ENCODE measurements around the gene PPP1R11. TPM values are rescaled to one million over a fixed set of nuclear protein-coding genes. Genes with fewer than 3 reads are reported as not detected.
A peak's percentile ranks its signal among the peaks of the same experiment; 100 is the strongest.

PPP1R11 gene
- total and polyA plus RNA-seq, 2 of the 13 experiments (the other 11 are each of a cell fraction or from before 2014, with no cell fraction given): 32.1 to 58.9 TPM

DNA sequence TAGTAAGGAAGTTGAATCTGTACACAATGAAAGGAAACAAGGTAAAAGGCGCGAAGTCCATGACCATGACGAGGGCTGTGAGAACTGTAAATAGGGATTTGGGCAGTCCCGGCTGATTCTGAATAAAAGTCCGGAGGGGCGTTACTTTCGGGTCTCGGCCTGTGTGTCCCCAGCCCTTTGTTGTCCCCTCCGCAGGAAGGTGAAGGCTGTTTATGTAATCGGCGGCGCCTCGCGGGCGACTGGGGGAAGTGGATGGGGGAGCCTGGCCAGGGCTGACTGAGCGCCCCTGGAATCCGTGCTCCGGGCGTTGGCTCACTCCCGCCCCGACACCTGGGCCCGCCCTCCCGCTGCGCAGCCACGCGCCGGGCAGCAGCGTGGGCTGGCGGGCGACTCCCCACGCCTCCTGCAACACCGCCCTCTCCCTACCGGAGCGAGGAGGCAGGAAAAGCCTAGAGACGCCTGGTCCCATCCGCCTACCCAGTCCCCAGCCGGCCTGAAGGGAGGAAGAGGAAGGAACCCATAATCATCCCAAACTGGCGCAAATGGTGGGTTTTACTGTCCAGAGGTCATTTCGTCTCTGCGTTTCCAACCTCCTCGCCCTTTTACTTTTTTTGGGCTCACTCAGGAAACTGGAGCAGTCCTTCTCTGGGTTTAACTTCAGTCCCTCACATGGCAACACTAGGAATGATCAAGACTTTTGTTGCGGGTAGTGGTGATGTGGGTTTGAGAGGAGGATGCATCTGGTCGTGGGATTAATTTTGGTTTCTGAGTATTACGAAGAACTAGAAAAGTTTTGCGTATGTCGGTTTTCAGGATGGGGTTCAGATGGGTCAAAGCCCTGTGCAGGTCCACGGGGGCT, 33.8 kb downstream of the PPP1R11 start (continued):
- TF ChIP-seq, protein P1, sequence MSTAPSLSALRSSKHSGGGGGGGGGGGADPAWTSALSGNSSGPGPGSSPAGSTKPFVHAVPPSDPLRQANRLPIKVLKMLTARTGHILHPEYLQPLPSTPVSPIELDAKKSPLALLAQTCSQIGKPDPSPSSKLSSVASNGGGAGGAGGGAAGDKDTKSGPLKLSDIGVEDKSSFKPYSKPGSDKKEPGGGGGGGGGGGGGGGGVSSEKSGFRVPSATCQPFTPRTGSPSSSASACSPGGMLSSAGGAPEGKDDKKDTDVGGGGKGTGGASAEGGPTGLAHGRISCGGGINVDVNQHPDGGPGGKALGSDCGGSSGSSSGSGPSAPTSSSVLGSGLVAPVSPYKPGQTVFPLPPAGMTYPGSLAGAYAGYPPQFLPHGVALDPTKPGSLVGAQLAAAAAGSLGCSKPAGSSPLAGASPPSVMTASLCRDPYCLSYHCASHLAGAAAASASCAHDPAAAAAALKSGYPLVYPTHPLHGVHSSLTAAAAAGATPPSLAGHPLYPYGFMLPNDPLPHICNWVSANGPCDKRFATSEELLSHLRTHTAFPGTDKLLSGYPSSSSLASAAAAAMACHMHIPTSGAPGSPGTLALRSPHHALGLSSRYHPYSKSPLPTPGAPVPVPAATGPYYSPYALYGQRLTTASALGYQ (CRISPR knock-in tag; IDR thresholded peaks at IDR 0.05): peak; percentile 94
- TF ChIP-seq, protein P2, sequence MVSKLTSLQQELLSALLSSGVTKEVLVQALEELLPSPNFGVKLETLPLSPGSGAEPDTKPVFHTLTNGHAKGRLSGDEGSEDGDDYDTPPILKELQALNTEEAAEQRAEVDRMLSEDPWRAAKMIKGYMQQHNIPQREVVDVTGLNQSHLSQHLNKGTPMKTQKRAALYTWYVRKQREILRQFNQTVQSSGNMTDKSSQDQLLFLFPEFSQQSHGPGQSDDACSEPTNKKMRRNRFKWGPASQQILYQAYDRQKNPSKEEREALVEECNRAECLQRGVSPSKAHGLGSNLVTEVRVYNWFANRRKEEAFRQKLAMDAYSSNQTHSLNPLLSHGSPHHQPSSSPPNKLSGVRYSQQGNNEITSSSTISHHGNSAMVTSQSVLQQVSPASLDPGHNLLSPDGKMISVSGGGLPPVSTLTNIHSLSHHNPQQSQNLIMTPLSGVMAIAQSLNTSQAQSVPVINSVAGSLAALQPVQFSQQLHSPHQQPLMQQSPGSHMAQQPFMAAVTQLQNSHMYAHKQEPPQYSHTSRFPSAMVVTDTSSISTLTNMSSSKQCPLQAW (CRISPR knock-in tag; IDR thresholded peaks at IDR 0.05): no peak; the same call in 1 of the 2 replicates
- TF ChIP-seq ZNF672 (CRISPR knock-in tag; IDR thresholded peaks at IDR 0.05): no peak
- TF ChIP-seq NR2C2 (CRISPR knock-in tag; IDR thresholded peaks at IDR 0.05; ENCODE audit: borderline replicate concordance): peak; percentile 47; the same call in 1 of the 2 replicates
- TF ChIP-seq KAT2B (IDR thresholded peaks at IDR 0.05; ENCODE audit: borderline replicate concordance, low read depth, low read length): no peak
- TF ChIP-seq SRSF9 (IDR thresholded peaks at IDR 0.05; ENCODE audit: borderline replicate concordance, insufficient read depth, low read depth, low read length, poor library complexity, severe bottlenecking): no peak
- TF ChIP-seq RFX3 (CRISPR knock-in tag; IDR thresholded peaks at IDR 0.05): peak; percentile 7; the same call in 1 of the 2 replicates
- peak; percentile 80; the same call in 1 of the 2 replicates for TF ChIP-seq ZNF773 (CRISPR knock-in tag; IDR thresholded peaks at IDR 0.05; ENCODE audit: borderline replicate concordance)
- TF ChIP-seq ZNF205 (CRISPR knock-in tag; IDR thresholded peaks at IDR 0.05): peak; percentile 74
- no peak for TF ChIP-seq SIN3B (IDR thresholded peaks at IDR 0.05; ENCODE audit: low read length)
- TF ChIP-seq ZNF33B (CRISPR knock-in tag; IDR thresholded peaks at IDR 0.05): no peak
- TF ChIP-seq KDM6A (CRISPR knock-in tag; IDR thresholded peaks at IDR 0.05; ENCODE audit: low read depth): peak; percentile 71
- TF ChIP-seq ZNF234 (CRISPR knock-in tag; conservative IDR thresholded peaks at IDR 0.05): no peak
- TF ChIP-seq CCAR2 (optimal IDR thresholded peaks at IDR 0.05; ENCODE audit: low read depth, low read length): no peak
- TF ChIP-seq, protein P3, sequence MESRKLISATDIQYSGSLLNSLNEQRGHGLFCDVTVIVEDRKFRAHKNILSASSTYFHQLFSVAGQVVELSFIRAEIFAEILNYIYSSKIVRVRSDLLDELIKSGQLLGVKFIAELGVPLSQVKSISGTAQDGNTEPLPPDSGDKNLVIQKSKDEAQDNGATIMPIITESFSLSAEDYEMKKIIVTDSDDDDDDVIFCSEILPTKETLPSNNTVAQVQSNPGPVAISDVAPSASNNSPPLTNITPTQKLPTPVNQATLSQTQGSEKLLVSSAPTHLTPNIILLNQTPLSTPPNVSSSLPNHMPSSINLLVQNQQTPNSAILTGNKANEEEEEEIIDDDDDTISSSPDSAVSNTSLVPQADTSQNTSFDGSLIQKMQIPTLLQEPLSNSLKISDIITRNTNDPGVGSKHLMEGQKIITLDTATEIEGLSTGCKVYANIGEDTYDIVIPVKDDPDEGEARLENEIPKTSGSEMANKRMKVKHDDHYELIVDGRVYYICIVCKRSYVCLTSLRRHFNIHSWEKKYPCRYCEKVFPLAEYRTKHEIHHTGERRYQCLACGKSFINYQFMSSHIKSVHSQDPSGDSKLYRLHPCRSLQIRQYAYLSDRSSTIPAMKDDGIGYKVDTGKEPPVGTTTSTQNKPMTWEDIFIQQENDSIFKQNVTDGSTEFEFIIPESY (CRISPR knock-in tag; IDR thresholded peaks at IDR 0.05): peak; percentile 45
- TF ChIP-seq HNF4G (IDR thresholded peaks at IDR 0.05; ENCODE audit: borderline replicate concordance, low read depth, low read length): peak; percentile 47; the same call in 1 of the 2 replicates
- peak; percentile 76; the same call in 1 of the 2 replicates for TF ChIP-seq HNF4G (CRISPR knock-in tag; IDR thresholded peaks at IDR 0.05; ENCODE audit: borderline replicate concordance, low read depth)
- peak; percentile 85 for TF ChIP-seq REL (CRISPR knock-in tag; conservative IDR thresholded peaks at IDR 0.05)
- no peak for TF ChIP-seq TOPORS (CRISPR knock-in tag; IDR thresholded peaks at IDR 0.05)
- TF ChIP-seq SAP130 (CRISPR knock-in tag; IDR thresholded peaks at IDR 0.05; ENCODE audit: low read depth): peak; percentile 89
- TF ChIP-seq, protein P4, sequence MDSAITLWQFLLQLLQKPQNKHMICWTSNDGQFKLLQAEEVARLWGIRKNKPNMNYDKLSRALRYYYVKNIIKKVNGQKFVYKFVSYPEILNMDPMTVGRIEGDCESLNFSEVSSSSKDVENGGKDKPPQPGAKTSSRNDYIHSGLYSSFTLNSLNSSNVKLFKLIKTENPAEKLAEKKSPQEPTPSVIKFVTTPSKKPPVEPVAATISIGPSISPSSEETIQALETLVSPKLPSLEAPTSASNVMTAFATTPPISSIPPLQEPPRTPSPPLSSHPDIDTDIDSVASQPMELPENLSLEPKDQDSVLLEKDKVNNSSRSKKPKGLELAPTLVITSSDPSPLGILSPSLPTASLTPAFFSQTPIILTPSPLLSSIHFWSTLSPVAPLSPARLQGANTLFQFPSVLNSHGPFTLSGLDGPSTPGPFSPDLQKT (CRISPR knock-in tag; IDR thresholded peaks at IDR 0.05; ENCODE audit: borderline replicate concordance): no peak
- no peak for TF ChIP-seq WIZ (CRISPR knock-in tag; IDR thresholded peaks at IDR 0.05)
- no peak for TF ChIP-seq ZFP41 (CRISPR knock-in tag; IDR thresholded peaks at IDR 0.05; ENCODE audit: borderline replicate concordance)
